Colon (tissue), 2 donors: ENCODE data around the gene MAD1L1.
"Not testable (repeated sequence)": the region's sequence is repeated elsewhere in the genome, so short reads cannot be mapped to it uniquely, and the experiment has no call there.

Experiments used
- FAIRE-seq: peaks from 2 replicates; lab custom pipeline; 2012; peaks lifted over from hg19 to GRCh38; lab: Jason Lieb, UNC
- donor health status: control.
- donor health status: control.

MAD1L1 gene

GRCh38 chr7:1985936-1986335, 246.8 kb downstream of the MAD1L1 start:
- FAIRE-seq = no peak

- no peak for FAIRE-seq
Measured at GRCh38 chr7:1985042-1985441, 247.7 kb downstream of the MAD1L1 start.

DNA sequence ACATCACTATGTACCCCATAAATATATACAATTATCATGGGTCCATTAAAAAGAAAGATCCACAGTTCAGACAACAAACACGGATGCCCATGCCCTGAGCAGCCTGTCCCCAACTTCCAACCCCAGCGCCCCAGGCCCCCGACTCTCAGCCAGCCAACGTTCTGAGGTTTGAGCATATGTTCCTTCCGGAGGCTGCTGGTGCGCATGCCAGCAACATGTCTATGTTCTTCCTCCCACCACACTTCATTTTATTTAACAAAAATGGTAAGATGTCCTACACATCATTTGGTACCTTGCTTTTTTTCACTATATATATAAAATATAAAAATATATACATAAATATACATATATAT, 250.9 kb downstream of the MAD1L1 start:
- FAIRE-seq = no peak

DNA sequence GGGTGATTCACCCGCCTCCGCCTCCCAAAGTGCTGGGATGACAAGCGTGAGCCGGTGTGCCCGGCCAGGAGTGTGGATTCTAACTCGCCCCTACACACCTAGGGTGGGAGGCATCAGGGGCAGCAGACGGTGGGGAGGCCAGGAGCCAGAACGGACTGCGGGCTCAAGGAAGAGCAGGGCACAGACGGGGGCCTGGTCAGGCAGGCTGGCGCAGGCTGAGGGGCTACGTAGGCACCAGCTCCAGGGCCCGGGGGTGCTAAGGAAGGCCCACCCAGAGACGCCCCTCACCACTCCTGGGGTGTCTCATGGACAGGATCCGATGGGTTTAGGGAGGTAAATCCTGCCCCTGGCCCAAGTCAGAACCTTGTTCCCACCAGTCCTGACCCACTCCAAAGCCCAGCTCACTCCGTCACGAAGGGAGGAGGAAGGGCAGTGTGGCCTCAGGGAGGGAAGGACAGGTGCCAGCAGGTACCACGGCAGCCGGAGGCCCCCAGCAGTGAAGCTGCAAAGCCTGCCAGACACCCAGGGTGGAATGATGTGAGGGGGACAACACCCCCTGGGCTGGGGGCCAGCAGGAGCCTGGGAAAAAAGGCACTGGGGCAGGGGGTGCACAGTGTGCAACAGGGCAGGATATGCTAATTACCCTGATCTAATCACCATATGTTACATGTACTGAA, 251.4 kb downstream of the MAD1L1 start:
- FAIRE-seq = no peak

- FAIRE-seq = no peak
Measured at GRCh38 chr7:1979591-1980560, 252.9 kb downstream of the MAD1L1 start.

DNA sequence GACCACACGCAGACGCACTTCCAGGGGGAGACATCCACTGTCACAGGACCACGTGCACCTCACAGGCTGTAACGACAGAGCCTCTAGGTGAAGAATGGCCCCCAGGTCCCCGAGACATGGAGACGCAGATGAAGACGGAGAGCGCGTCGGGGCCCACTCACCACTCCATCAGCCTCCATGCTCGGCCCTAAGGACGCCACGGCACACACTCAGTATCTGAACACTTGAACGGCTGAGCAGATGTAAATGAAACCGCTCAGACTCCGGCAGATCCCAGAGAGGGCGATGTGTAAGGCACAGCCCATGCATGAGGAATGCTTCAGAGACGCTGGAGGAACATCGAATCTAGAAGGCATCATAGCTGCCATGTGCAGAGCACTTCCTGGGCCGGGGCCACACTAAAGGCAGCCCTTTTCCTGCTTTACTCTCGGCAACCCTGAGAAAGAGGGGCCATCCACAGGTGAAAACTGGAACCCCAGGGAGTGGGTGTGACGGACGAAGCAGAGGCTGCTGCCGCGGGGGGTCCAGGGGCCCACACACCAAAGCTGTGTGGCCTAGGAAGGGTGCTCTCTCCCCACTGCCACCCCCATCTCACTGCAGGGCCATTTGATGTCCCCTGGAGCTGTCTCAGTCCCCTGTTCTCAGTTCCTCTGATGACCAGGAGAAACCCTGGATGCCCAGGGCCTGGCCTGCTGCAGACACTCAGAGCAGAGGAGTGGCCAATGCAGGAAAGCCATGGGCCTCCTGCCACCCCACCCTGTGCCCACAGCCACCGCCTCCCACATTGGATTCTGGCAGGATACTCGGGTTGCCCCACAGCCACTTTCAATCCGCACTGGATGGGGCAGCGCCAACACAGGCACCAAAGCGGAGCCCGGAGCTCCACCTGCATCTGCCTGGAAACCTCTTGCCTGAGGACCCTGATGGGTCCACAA, 253.8 kb downstream of the MAD1L1 start:
- FAIRE-seq = no peak

DNA sequence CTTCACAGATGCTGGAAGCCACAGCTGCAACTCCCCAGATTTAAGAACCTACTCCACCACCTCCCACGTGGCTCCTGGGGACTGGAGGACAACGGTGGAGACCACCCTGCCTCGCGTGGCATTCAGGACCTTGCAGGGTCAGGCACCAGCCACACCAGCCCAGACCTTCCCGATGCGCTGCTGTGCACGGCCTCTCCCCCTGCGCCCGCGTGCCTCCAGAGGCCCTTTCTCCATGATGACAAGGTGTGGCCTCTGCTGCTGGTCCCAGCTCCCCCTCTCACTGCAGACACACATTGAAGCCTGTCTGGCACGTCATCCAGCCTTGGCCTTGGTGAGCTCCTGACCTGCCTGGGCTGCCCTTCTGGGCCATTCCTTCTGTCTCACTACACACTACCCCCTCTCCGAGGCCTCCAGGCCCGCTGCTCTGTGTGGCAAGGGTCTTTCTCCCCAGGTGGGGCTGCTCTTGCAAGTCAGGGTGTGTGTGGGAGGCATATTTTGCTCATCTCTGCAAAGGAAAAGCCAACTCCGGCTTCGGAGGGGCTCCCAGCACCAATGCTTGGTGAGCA, 254.8 kb downstream of the MAD1L1 start:
- no peak for FAIRE-seq

DNA sequence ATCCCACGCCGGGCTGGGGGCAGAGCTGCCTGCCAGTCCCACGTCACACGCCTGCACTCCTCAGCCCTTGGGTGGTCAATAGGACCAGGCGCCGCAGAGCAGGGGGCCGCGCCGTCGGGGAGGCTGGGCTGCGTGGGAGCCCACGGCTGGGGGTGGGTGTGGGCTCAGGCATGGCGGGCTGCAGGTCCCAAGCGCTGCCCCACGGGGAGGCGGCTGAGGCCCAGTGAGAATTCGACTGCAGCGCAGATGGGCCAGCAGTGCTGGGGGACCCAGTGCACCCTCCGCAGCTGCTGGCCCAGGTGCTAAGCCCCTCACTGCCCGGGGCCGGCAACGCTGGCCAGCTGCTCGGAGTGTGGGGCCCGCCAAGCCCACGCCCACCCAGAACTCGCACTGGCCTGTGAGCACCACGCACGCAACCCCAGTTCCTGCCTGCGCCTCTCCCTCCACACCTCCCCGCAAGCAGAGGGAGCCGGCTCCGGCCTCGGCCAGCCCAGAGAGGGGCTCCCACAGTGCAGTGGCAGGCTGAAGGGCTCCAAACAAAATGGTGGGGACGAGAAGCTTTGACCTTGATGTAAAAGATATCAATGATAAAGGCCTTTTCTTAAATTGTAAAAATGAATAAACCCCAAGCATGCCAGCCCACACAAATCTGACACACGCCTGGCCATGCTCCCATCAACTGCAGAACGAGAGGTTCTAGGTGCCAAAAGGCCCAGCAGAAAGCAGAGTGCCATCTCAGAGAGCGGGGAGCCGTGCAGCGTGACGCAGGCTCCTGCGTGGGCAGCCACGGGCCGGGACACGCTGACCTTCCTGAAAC, 255.5 kb downstream of the MAD1L1 start:
- no peak for FAIRE-seq

- not testable (repeated sequence) for FAIRE-seq
Measured at GRCh38 chr7:1976521-1976920, 256.2 kb downstream of the MAD1L1 start.

GRCh38 chr7:1975581-1975980, 257.2 kb downstream of the MAD1L1 start:
- no peak for FAIRE-seq

DNA sequence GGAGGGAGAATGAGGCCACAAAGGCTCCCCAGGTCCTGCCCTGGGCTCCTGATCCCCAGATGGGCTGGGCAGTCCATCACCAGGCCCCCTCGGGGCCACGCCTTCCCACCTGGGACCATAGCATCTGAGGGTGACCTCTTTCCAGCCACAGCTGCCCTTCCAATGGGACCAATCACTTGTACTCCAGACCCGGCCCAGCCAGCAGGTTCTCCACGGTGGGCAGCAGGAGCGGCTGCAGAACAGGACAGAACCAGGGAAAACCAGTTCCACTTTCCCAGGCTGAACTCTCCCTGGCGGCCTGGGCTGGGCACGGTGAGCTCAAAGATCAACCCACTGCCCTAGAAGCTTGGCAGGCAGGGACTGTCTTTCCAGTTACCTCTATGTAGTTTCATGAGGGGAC, 257.6 kb downstream of the MAD1L1 start:
- no peak for FAIRE-seq

GRCh38 chr7:1974290-1975101, 258.2 kb downstream of the MAD1L1 start:
- FAIRE-seq = no peak

DNA sequence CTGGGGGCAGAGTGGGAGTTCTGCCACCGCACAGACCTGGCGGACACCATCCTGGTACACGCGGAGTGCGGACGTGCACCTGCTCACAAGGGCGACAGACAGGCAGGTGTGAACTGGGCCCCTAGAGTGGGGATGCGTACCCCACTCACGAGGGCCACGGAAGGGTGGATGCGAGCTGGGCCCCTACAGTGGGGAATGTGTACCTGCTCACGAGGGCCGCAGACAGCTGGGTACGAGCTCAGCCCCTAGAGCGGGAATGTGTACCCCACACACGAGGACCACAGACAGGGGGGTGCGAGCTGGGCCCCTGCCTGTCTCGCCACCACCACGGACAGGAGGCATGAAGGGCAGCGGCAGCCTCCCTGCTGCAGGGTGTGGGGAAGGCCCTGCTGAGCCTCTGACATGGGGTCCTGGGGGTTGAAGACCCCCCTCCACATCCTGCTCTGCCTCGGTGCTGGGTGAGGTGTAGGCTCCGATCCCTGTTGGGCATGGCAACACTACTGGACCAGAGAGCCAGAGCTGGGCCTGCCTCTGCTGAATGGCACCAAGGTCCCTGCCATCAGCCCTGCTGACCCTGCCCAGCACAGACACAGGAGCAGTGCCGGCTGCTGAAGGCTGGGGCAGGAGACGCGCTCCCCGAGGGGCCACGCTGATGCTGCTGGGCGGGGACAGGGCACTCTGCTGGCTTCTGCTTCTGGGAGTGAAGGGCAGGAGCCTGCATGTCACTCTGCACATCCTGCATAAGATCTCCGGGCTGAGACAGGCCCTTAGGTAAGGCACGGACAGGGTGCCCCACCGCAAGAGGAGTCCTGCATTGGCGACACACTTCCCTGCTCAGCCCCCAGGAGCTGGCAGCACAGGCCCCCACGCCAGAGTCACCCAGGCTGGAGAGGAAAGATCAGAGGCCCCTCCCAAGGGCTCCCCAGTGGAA, 259.2 kb downstream of the MAD1L1 start:
- no peak for FAIRE-seq

DNA sequence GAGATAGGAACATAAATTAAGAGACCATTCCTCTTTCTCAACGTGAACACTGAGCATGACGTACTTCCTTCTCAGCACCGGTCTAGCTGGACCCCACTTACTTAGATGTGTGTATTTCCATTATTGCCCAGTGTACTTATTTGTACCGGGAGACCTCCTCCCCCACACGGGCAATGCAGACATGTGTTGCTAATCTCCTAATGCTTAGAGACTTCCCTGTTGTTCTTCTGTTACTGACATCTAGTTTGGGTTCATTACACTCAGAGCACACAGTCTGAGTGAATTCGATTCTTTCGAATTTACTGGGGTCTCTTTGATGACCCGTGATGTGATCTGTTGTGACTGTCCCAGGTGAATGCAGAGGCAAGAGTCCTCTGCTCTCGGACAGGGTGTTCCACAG, 260.0 kb downstream of the MAD1L1 start:
- no peak for FAIRE-seq

DNA sequence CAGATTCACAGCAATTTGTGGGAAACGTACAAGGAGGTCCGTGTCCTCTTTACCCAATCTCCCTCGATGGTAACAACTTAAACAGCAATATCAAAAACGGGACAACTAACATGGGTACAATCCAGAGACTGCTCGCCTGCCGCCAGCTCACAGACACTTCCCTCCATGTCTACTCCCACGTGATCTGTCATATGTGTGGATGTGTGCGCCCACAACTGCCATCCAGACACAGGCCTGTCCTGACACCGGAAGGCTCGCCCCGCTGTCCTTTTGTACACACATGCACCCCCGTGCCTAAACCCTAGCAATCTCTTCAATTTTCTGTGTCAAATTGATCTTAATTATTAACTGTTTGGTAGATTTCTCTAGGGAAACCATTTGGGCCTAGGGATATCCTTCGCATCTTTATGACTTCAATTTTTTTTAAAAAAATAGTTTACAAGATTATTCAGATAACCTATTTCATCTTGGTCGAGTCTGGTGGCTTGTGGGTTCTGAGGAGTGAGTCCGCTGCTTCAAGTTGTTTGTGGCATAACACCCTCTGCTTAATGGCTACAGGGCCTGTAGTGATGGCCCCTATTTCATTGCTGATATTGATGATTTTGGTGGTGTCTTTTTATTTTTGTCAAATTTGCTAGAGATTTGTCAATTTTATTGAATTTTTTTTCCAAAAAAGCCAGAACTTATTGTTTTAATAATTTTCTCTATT, 260.6 kb downstream of the MAD1L1 start:
- no peak for FAIRE-seq

DNA sequence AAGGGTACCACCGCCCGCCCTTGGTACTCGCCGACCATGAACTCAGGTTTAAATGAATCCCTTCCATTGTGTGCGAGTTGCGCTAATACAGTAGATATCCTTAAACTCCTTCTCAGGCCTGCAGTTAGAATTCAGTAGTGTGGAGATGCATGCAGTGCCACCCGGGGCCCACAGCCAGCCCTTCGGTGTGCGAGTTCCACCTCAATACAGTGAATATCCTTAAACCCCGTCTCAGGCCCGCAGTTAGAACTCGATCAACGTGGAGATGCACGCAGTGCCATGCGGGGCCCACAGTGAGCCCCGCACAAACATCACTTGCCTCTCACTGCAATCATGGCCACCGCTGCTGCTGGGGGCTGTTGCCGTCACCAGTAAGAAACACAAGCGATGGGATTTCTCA, 261.9 kb downstream of the MAD1L1 start:
- FAIRE-seq = no peak

- not testable (repeated sequence) for FAIRE-seq
Measured at GRCh38 chr7:1970285-1970660, 262.5 kb downstream of the MAD1L1 start.

DNA sequence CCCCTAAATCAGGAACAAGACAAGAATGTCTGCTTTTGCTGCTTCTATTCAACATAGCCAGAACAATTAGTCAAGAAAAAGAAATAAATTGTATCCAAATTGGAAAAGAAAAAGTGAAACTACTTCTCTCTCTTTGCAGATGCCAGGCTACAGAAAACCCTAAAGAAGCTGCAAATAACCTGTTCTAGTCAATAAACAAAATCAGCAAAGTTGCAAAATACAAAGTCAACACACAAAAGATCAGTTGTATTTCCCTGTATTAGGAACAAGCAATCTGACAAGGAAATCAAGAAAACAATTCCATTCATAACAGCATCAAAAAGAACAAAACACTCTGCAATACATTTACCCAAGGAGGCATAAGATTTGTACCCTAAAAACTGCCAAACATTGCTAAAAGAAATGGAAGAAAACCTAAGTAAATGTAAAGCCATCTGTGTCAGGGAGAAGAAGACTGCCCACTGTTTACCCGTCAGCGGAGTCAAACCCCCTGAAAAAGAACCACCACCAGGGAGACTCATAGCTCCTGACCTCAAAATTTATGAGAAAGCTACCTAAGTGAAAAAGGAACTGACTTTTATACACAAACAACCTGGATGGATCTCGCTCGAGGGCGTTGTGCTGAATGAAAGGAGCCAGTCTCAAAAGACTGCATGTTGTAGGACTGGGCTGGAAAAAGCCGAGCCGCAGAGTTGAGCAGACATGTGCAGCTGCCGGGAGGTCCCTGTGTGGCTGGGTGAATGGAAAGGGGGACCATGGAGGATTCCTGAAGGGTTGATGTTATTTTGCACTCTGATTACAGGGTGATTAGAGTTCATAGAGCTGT, 263.1 kb downstream of the MAD1L1 start:
- no peak for FAIRE-seq
